Measurements from ENCODE around the gene SYNJ2.

DNA sequence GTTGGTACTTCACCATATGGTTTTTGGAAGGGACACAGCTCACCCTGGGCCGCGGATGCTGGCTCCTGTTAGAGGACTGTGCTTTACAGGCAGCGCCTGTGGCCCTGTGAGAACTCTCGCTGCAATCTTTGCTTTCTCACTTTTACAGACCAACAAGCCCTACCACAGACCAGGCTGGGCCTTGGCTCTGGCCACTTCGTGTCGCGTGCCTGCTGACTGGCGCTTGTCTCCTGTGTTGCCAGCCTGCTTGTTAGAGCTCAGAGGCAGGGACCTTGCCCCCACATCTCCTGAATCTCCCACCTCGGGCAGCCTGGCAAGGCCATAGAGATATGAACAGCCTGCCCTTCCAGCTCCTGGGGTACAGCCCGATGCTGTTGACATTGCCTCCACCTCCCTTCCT is 56.1 kb downstream of the SYNJ2 start:
- TF ChIP-seq, protein P1, sequence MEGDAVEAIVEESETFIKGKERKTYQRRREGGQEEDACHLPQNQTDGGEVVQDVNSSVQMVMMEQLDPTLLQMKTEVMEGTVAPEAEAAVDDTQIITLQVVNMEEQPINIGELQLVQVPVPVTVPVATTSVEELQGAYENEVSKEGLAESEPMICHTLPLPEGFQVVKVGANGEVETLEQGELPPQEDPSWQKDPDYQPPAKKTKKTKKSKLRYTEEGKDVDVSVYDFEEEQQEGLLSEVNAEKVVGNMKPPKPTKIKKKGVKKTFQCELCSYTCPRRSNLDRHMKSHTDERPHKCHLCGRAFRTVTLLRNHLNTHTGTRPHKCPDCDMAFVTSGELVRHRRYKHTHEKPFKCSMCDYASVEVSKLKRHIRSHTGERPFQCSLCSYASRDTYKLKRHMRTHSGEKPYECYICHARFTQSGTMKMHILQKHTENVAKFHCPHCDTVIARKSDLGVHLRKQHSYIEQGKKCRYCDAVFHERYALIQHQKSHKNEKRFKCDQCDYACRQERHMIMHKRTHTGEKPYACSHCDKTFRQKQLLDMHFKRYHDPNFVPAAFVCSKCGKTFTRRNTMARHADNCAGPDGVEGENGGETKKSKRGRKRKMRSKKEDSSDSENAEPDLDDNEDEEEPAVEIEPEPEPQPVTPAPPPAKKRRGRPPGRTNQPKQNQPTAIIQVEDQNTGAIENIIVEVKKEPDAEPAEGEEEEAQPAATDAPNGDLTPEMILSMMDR (IDR thresholded peaks at IDR 0.05; ENCODE audit: borderline replicate concordance, extremely low read depth, low read length, poor library complexity, severe bottlenecking) = no peak
- no peak for TF ChIP-seq EZH2 (IDR thresholded peaks at IDR 0.05; ENCODE audit: borderline replicate concordance, low read depth, low read length, severe bottlenecking)
